Mesendoderm (in vitro differentiated cells): ENCODE measurements around the gene PRKAG2.

ENCODE experiments used
- DNase-seq: peaks from one replicate; pipeline ENCODE4 v3.0.0; 2013
- H2AK5ac ChIP-seq: 2 replicates; pipeline ENCODE4 v1.6.1; 2013; ENCODE audit warnings: low read length, inconsistent platforms
- H2BK120ac ChIP-seq: 2 replicates; pipeline ENCODE4 v1.6.1; 2013; ENCODE audit warnings: low read depth, mild to moderate bottlenecking, low read length, moderate library complexity, mixed read lengths
- H2BK15ac ChIP-seq: replicated peaks from 2 replicates; pipeline ENCODE4 v1.6.1; 2013; ENCODE audit warnings: low read depth, mild to moderate bottlenecking, moderate library complexity
- H2BK5ac ChIP-seq: 2 replicates; pipeline ENCODE4 v1.6.1; 2013; ENCODE audit warnings: low read length, inconsistent platforms
- H3K18ac ChIP-seq: 2 replicates; pipeline ENCODE4 v1.6.1; 2013; ENCODE audit warnings: mild to moderate bottlenecking, low read length, mixed read lengths
- H3K23ac ChIP-seq: one replicate; pipeline ENCODE4 v1.6.1; 2013; ENCODE audit warnings: low read length
- H3K27ac ChIP-seq: 2 replicates; pipeline ENCODE4 v1.5.1; 2013; ENCODE audit warnings: low read depth, mild to moderate bottlenecking, inconsistent platforms, low read length, moderate library complexity
- H3K27me3 ChIP-seq: 2 replicates; pipeline ENCODE4 v1.6.1; 2013; ENCODE audit warnings: low read length, control low read depth, mild to moderate bottlenecking, inconsistent platforms; ENCODE audit not compliant: insufficient read depth, poor library complexity
- H3K36me3 ChIP-seq: 2 replicates; pipeline ENCODE4 v1.6.1; 2013; ENCODE audit warnings: low read length, inconsistent platforms; ENCODE audit not compliant: control insufficient read depth, insufficient read depth
- H3K4ac ChIP-seq: one replicate; pipeline ENCODE4 v1.6.1; 2013; ENCODE audit warnings: low read depth, mild to moderate bottlenecking, low read length, moderate library complexity
- H3K4me1 ChIP-seq: 2 replicates; pipeline ENCODE4 v1.6.1; 2013; ENCODE audit warnings: low read depth, low read length, inconsistent platforms; ENCODE audit not compliant: control insufficient read depth
- H3K4me2 ChIP-seq: 2 replicates; pipeline ENCODE4 v1.6.1; 2013; ENCODE audit warnings: low read length
- H3K4me3 ChIP-seq: 2 replicates; pipeline ENCODE4 v1.5.1; 2013; ENCODE audit warnings: mild to moderate bottlenecking, low read length
- H3K56ac ChIP-seq: one replicate; pipeline ENCODE4 v1.6.1; 2013; ENCODE audit warnings: low read length
- H3K79me1 ChIP-seq: 2 replicates; pipeline ENCODE4 v1.6.1; 2013; ENCODE audit warnings: low read length, inconsistent platforms
- H3K79me2 ChIP-seq: 2 replicates; pipeline ENCODE4 v1.6.1; 2013; ENCODE audit warnings: mild to moderate bottlenecking, low read length; ENCODE audit not compliant: control insufficient read depth, insufficient read depth
- H3K9ac ChIP-seq: 2 replicates; pipeline ENCODE4 v1.6.1; 2013; ENCODE audit warnings: low read length, inconsistent platforms
- H4K5ac ChIP-seq: one replicate; pipeline ENCODE4 v1.6.1; 2013; ENCODE audit warnings: low read length
- H4K8ac ChIP-seq: one replicate; pipeline ENCODE4 v1.6.1; 2013; ENCODE audit warnings: low read depth, mild to moderate bottlenecking, control low read depth, low read length, moderate library complexity
- WGBS: extraction: QIAGEN DNeasy Blood & Tissue Kit; methylation state at CpG from one replicate; pipeline ENCODE4 v1.1.7; 2013; ENCODE audit warnings: low lambda C conversion rate, missing lambda C conversion rate; ENCODE audit not compliant: insufficient coverage; ENCODE audit errors: extremely low coverage; 5-methylcytosine and 5-hydroxymethylcytosine counted together

Gene PRKAG2

DNA sequence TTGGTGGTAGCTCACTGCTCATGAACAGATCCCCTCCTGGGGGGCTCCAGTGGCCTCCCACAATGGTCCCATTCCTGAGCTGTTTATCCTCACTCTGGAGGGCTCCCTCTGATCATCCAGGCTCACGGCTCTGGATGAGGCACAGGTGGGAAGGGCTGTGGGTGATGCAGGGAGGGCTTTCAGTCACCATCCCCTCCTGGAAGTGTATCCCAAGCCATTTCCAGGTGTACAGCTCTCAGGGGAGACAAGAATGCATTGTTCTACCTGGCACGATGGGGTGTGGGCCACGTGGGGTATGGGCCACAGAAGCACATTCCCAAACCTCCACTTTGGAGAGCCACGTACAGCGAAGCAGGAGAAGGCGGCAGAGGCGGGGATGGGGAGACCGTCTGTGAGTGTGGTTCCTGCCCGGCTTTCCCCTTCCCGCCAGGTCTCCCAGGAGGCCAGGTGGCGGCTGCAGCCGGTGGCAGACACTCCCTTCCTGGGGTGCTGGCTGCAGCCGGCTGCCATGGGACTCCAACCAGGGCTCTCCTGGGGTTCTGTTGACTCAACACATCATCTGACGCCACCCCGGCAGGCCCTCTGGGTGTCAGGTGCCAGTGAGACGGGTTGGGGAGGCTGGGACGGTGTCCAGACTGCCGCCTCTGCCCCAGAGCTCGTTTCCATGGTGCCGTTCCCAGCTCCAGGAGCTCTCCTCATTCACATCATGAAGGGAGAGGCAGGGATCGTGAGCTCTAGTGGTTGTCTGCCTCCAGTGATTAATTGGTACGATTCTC is 187.5 kb downstream of the PRKAG2 start:
- Histone ChIP-seq H3K27me3 (no peaks in the 10 kb centered on the region), H3K4me1 (peaks cover 8% of the 10 kb centered on the region), H2BK120ac (peak overlapping the region; percentile 92), H2BK15ac (no peak overlapping the region), H3K4me2 (no peak overlapping the region), H3K36me3 (no peaks in the 10 kb centered on the region), H4K8ac (no peak overlapping the region), H3K9ac (no peak overlapping the region), H3K23ac (no peak overlapping the region), H4K5ac (no peak overlapping the region), H2AK5ac (no peak overlapping the region), H3K18ac (peak overlapping the region; percentile 72), H3K4ac (peak overlapping the region; percentile 70), H3K27ac (no peak overlapping the region), H3K56ac (peak overlapping the region; percentile 50), H3K4me3 (no peak overlapping the region), H2BK5ac (peak overlapping the region; percentile 0), H3K79me2 (no peaks in the 10 kb centered on the region), H3K79me1 (no peaks in the 10 kb centered on the region)
- no peak for DNase-seq
- no CpG with 5 or more reads among the region's 22 CpGs for WGBS

DNA sequence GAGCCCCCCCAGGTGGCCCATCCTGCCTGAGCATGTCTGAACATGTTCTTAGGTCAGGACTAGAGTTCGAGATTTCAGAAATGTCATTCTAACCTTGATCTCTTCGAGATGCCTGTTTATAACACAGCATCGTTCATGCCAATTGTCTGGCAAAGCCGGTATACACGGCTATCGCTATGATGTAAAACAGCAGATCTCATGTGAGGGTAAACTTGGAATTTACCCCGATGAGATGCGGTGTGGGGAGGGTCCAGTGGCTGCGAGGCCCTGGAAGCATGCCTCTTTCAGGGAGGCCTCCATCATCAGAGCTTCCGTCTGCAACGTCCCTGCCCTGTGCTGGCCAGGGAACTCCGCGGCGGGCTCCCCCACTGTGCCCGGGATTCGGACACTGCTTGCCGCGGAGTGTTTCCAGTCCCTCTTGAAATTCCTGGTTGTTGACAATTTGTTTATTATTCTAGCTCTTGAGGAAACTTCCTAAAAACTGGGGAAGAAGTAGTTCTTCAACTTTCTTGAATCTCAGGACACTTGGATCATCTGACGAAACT is 188.6 kb downstream of the PRKAG2 start:
- Histone ChIP-seq H3K36me3 (no peaks in the 10 kb centered on the region), H3K56ac (peak overlapping the region; percentile 76), H3K18ac (peak overlapping the region; percentile 72), H3K79me2 (no peaks in the 10 kb centered on the region), H4K5ac (no peak overlapping the region), H3K79me1 (no peaks in the 10 kb centered on the region), H3K4me2 (no peak overlapping the region), H3K27ac (peak overlapping the region; percentile 10), H3K27me3 (no peaks in the 10 kb centered on the region), H2AK5ac (no peak overlapping the region), H2BK5ac (peak overlapping the region; percentile 79), H3K4me3 (no peak overlapping the region), H2BK15ac (no peak overlapping the region), H4K8ac (peak overlapping the region; percentile 3), H3K4ac (peak overlapping the region; percentile 93), H2BK120ac (peak overlapping the region; percentile 92), H3K4me1 (peaks cover 8% of the 10 kb centered on the region), H3K9ac (no peak overlapping the region), H3K23ac (no peak overlapping the region)
- WGBS = no CpG with 5 or more reads among the region's 19 CpGs
- no peak for DNase-seq

DNA sequence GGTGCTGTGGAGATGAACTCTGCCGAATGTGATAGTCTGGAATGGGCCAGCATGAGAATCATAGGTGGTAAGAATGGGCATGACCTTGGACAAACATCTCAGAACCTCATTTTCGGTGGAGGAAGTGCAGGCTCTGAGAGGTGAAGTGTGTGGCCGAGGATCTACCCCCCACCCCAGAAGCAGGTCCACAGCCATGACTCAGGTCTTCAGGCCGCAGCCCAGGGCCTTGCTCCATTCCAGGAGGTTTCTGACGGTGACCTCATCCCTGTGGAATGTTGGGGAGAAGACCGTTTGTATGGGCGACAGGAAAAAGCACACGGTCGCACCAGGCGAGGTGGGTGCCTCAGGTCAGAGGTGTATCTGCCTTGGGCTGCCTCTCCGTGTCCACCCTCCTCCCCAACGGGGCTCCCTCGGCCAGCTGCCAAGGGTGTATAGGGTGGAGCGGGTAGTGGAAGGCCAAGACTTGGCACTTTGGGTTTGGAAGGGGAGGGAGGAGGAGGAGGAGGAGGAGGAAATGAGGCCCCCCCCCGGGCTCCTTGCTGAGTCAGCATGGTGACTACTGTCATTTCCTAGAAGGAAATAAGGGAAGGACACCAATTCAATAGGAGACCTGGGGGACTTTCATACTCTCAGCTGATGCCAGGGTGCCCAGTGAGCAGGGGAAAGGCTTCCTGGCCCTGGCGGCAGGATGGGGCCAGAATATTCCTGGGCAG is 189.2 kb downstream of the PRKAG2 start:
- Histone ChIP-seq H2BK5ac (peak overlapping the region; percentile 92), H3K27ac (peak overlapping the region; percentile 60), H2BK15ac (no peak overlapping the region), H4K5ac (peak overlapping the region; percentile 98), H3K79me1 (no peaks in the 10 kb centered on the region), H3K4ac (peak overlapping the region; percentile 93), H3K36me3 (no peaks in the 10 kb centered on the region), H3K23ac (peak overlapping the region; percentile 53), H3K56ac (peak overlapping the region; percentile 81), H4K8ac (peak overlapping the region; percentile 41), H3K9ac (peak overlapping the region; percentile 9), H3K4me1 (peaks cover 8% of the 10 kb centered on the region), H3K18ac (peak overlapping the region; percentile 72), H3K79me2 (no peaks in the 10 kb centered on the region), H3K4me2 (no peak overlapping the region), H3K27me3 (no peaks in the 10 kb centered on the region), H3K4me3 (no peak overlapping the region), H2AK5ac (no peak overlapping the region), H2BK120ac (peak overlapping the region; percentile 84)
- no CpG with 5 or more reads among the region's 16 CpGs for WGBS
- peak; percentile 99 for DNase-seq

DNA sequence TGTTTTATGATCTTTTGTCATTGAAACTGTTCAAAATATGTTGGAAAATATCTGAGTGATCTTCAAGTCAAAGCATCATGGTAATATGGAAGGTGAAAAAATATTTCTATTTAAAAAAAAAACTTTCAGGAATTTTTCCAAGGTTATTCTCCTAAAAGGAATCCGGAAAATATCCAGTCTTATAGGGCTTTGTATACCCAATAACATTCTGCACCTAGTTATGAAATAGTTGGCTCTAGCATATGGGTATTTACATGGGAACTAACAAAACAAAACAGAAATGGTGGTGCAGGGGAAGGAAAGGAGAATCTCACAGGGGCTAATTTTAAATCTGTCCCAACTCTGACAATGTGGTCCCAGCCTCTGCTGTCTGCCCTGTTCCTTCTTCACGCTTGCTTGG is 190.1 kb downstream of the PRKAG2 start:
- H3K4me1 ChIP-seq = peaks cover 8% of the 10 kb centered on the region
- no peaks in the 10 kb centered on the region for H3K79me1 ChIP-seq
- H2BK120ac ChIP-seq = no peak overlapping the region
- no peak overlapping the region for H2AK5ac ChIP-seq
- H3K9ac ChIP-seq = no peak overlapping the region
- whole genome bisulfite sequencing = no CpG with 5 or more reads among the region's 2 CpGs
- no peak for DNase-seq
- H3K27me3 ChIP-seq = no peaks in the 10 kb centered on the region
- peak overlapping the region; percentile 89 for H2BK5ac ChIP-seq
- H3K56ac ChIP-seq = peak overlapping the region; percentile 30
- H4K8ac ChIP-seq = no peak overlapping the region
- H4K5ac ChIP-seq = no peak overlapping the region
- H2BK15ac ChIP-seq = no peak overlapping the region
- H3K18ac ChIP-seq = no peak overlapping the region
- no peak overlapping the region for H3K23ac ChIP-seq
- no peaks in the 10 kb centered on the region for H3K79me2 ChIP-seq
- H3K36me3 ChIP-seq = no peaks in the 10 kb centered on the region
- H3K4me3 ChIP-seq = no peak overlapping the region
- peak overlapping the region; percentile 60 for H3K27ac ChIP-seq
- H3K4me2 ChIP-seq = no peak overlapping the region
- no peak overlapping the region for H3K4ac ChIP-seq

DNA sequence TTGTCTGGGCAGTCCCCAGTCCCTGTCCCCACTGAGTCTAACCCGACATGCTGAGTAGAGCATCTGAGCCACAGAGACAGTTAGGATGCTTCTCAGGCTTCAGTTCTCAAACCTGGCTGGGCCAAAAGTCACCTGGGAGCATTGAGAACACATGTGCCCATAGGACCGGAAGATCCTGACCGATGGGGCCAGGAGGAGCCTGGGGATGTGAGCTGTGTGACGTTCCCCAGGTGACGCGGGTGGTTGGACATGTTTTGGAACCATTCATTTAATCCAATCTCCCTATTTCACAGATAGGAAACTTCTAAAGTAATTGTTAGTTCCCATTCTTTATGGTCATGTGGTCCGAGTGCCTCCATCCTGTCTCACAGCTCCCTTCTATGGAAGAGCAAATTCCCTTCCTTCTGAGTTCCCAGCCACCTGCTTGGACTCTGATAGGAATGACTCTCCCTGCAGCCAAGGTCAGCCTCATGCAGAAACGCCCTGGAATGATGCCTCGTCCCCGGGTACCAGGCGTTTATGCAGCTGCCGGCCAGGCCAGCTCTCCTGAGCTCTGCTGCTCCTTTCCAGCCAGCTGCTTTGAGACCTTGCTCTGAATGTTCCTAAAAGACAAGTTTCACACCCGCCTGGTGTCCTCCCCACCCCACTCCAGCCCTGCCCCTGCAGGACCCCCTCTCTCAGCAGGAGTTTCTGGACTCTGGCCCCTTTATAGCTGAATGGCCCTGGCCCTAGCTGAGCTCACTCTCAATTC is 190.7 kb downstream of the PRKAG2 start:
- H2BK120ac ChIP-seq = peak overlapping the region; percentile 19
- H3K9ac ChIP-seq = no peak overlapping the region
- no peak overlapping the region for H2BK15ac ChIP-seq
- no peak overlapping the region for H3K4me2 ChIP-seq
- no peak overlapping the region for H3K4me3 ChIP-seq
- no peak overlapping the region for H4K8ac ChIP-seq
- no peak overlapping the region for H3K23ac ChIP-seq
- H4K5ac ChIP-seq = no peak overlapping the region
- no peaks in the 10 kb centered on the region for H3K36me3 ChIP-seq
- no peaks in the 10 kb centered on the region for H3K27me3 ChIP-seq
- no CpG with 5 or more reads among the region's 13 CpGs for WGBS
- no peak overlapping the region for H3K27ac ChIP-seq
- peak overlapping the region; percentile 51 for H3K56ac ChIP-seq
- H2BK5ac ChIP-seq = no peak overlapping the region
- H2AK5ac ChIP-seq = peak overlapping the region; percentile 48
- peak overlapping the region; percentile 29 for H3K18ac ChIP-seq
- H3K4me1 ChIP-seq = peaks cover 8% of the 10 kb centered on the region
- no peaks in the 10 kb centered on the region for H3K79me1 ChIP-seq
- no peak for DNase-seq
- H3K4ac ChIP-seq = peak overlapping the region; percentile 8
- no peaks in the 10 kb centered on the region for H3K79me2 ChIP-seq
